Skeletal muscle tissue (tissue), 4 donors: Measurements from ENCODE around the gene TSPAN14. TPM values are rescaled to one million over a fixed set of nuclear protein-coding genes. Genes with fewer than 3 reads are reported as not detected.
"Not testable (repeated sequence)": the region's sequence is repeated elsewhere in the genome, so short reads cannot be mapped to it uniquely, and the experiment has no call there.

ENCODE experiments used
- H3K27ac ChIP-seq: one replicate; pipeline ENCODE4 v1.7.0; 2013; ENCODE audit warnings: mild to moderate bottlenecking, low read depth, low read length, inconsistent platforms
- H3K27me3 ChIP-seq, 3 donors: one replicate each; pipeline ENCODE4 v1.7.0; 2013; ENCODE audit warnings: low read length in 3 of 3; ENCODE audit not compliant: control insufficient read depth in 3 of 3, insufficient read depth in 3 of 3
- H3K36me3 ChIP-seq, 3 donors: one replicate each; pipeline ENCODE4 v1.7.0; 2013; ENCODE audit warnings: low read length in 3 of 3; ENCODE audit not compliant: control insufficient read depth in 3 of 3, insufficient read depth in 3 of 3
- H3K4me1 ChIP-seq, 3 donors: one replicate each; pipeline ENCODE4 v1.7.0; 2013; ENCODE audit warnings: low read length in 3 of 3, mild to moderate bottlenecking in 3 of 3; ENCODE audit not compliant: control insufficient read depth in 3 of 3, insufficient read depth in 3 of 3
- H3K4me3 ChIP-seq, 3 donors: one replicate each; pipeline ENCODE4 v1.7.0; 2013; ENCODE audit warnings: low read length in 3 of 3
- H3K9ac ChIP-seq, 3 donors: one replicate each; pipeline ENCODE4 v1.7.0; 2013; ENCODE audit warnings: low read length in 3 of 3, mild to moderate bottlenecking in 3 of 3, moderate library complexity in 2 of 3, low read depth in 1 of 3
- H3K9me3 ChIP-seq, 3 donors: one replicate each; pipeline ENCODE4 v1.7.0; 2013; ENCODE audit warnings: low read length in 3 of 3; ENCODE audit not compliant: control insufficient read depth in 3 of 3
- total RNA-seq: library from RNA; depleted of rRNA; stranded (reverse); fragments of >200 nt; gene quantifications from one replicate; pipeline ENCODE4 v1.2.3, GENCODE V29; 2014
- donor health status: Osteomylitis.

The TSPAN14 gene
- total RNA-seq, 1 donor from 2014 or later: 6.3 TPM

GRCh38 chr10:80411267-80411668, 42.8 kb upstream of the TSPAN14 start:
- Histone ChIP-seq H3K27ac (no peak overlapping the region), H3K36me3 (no peaks in the 10 kb centered on the region), H3K4me1 (peaks cover 52 to 67% (median 60%) of the 10 kb centered on the region in 3 donors), H3K4me3 (no peak overlapping the region), H3K27me3 (no peaks in the 10 kb centered on the region), H3K9me3 (no peaks in the 10 kb centered on the region), H3K9ac (peak overlapping the region in 1 of 3 donors; percentile 25)

GRCh38 chr10:80411681-80412220, 42.4 kb upstream of the TSPAN14 start:
- H3K36me3 ChIP-seq: no peaks in the 10 kb centered on the region
- no peak overlapping the region for H3K4me3 ChIP-seq
- no peak overlapping the region for H3K27ac ChIP-seq
- peaks cover 57 to 72% (median 63%) of the 10 kb centered on the region in 3 donors for H3K4me1 ChIP-seq
- no peaks in the 10 kb centered on the region for H3K27me3 ChIP-seq
- H3K9me3 ChIP-seq: no peaks in the 10 kb centered on the region
- H3K9ac ChIP-seq: peak overlapping the region in 1 of 3 donors; percentile 25

- Histone ChIP-seq H3K36me3 (no peaks in the 10 kb centered on the region), H3K4me1 (peaks cover 59 to 72% (median 63%) of the 10 kb centered on the region in 3 donors), H3K4me3 (no peak overlapping the region), H3K9ac (no peak overlapping the region), H3K27ac (no peak overlapping the region), H3K27me3 (no peaks in the 10 kb centered on the region), H3K9me3 (no peaks in the 10 kb centered on the region)
These were observed 41.6 kb upstream of the TSPAN14 start for GRCh38 chr10:80412486-80412885.

GRCh38 chr10:80413271-80413996, 40.7 kb upstream of the TSPAN14 start:
- Histone ChIP-seq H3K4me3 (peak overlapping the region in 1 of 3 donors; percentile 13), H3K9ac (no peak overlapping the region), H3K9me3 (no peaks in the 10 kb centered on the region), H3K27ac (peak overlapping the region; percentile 3), H3K4me1 (peaks cover 58 to 67% (median 59%) of the 10 kb centered on the region in 3 donors), H3K27me3 (no peaks in the 10 kb centered on the region), H3K36me3 (no peaks in the 10 kb centered on the region)

GRCh38 chr10:80414142-80414895, 39.8 kb upstream of the TSPAN14 start:
- Histone ChIP-seq H3K9ac (no peak overlapping the region), H3K4me1 (peaks cover 52 to 58% (median 52%) of the 10 kb centered on the region in 3 donors), H3K9me3 (no peaks in the 10 kb centered on the region), H3K36me3 (peaks cover 0 to 3% (median 0%) of the 10 kb centered on the region in 3 donors), H3K4me3 (no peak overlapping the region), H3K27ac (peak overlapping the region; percentile 2), H3K27me3 (no peaks in the 10 kb centered on the region)

GRCh38 chr10:80415734-80416478, 38.2 kb upstream of the TSPAN14 start:
- H3K4me3 ChIP-seq: no peak overlapping the region

GRCh38 chr10:80416479-80417098, 37.5 kb upstream of the TSPAN14 start:
- Histone ChIP-seq H3K9ac (peak overlapping the region in 2 of 3 donors; percentile 10 to 20), H3K27ac (peak overlapping the region; percentile 16), H3K9me3 (no peaks in the 10 kb centered on the region), H3K4me3 (no peak overlapping the region), H3K4me1 (peaks cover 32 to 38% (median 35%) of the 10 kb centered on the region in 3 donors), H3K36me3 (peaks cover 3 to 7% (median 5%) of the 10 kb centered on the region in 3 donors), H3K27me3 (no peaks in the 10 kb centered on the region)

More at GRCh38 chr10:80415734-80416478, 38.2 kb upstream of the TSPAN14 start:
- Histone ChIP-seq H3K36me3 (peaks cover under 1 to 3% (median 3%) of the 10 kb centered on the region in 3 donors), H3K27ac (peak overlapping the region; percentile 16), H3K9ac (peak overlapping the region in 2 of 3 donors; percentile 10 to 20), H3K4me1 (peaks cover 37 to 43% (median 40%) of the 10 kb centered on the region in 3 donors), H3K9me3 (no peaks in the 10 kb centered on the region), H3K27me3 (no peaks in the 10 kb centered on the region)

- peaks cover 32 to 36% (median 32%) of the 10 kb centered on the region in 3 donors for H3K4me1 ChIP-seq
- not testable (repeated sequence) for H3K27ac ChIP-seq, H3K36me3 ChIP-seq, H3K9ac ChIP-seq, H3K9me3 ChIP-seq, H3K27me3 ChIP-seq, H3K4me3 ChIP-seq
These were observed 36.9 kb upstream of the TSPAN14 start for GRCh38 chr10:80417256-80417655.

- H3K9me3 ChIP-seq: no peaks in the 10 kb centered on the region
- no peak overlapping the region for H3K4me3 ChIP-seq
- H3K4me1 ChIP-seq: peaks cover 4 to 8% (median 5%) of the 10 kb centered on the region in 3 donors
- no peaks in the 10 kb centered on the region for H3K27me3 ChIP-seq
- no peak overlapping the region for H3K27ac ChIP-seq
- no peak overlapping the region for H3K9ac ChIP-seq
- peaks cover 16 to 24% (median 22%) of the 10 kb centered on the region in 3 donors for H3K36me3 ChIP-seq
These were observed 32.9 kb upstream of the TSPAN14 start for GRCh38 chr10:80421050-80421706.
